Measurements from ENCODE around the gene WIPF3.

The WIPF3 gene

DNA sequence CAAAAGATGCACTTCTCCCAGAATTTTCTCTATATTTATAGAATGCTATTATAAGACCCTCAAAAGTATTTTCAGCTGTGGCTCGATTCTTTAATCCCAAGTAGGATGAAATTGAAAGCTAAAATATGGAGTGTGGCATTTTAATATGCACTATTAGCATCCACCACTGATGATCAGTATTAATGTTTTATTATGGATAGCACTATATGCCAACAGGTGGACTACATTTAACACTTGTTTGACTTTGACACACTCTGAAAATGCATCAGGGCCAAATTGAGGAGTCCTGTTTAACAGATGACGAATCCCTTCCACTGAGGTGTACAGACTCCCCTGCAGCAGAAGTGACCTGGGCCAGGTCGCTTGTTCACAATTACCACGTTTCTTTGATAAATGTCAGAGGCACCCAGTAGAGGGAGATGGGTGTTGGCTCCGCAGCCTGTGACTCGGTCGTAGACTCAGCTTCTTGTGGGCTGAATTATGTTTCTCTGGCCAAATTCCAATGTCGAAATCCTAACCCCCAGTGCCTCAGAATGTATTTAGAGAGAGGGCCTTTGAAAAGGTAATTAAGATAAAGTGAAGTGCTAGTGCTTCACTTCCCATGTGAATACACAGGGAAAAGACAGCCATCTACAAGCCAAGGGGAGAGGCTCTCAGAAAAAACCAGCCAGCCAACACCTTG, 48.1 kb downstream of the WIPF3 start:
- Histone ChIP-seq H3K4me1 (ENCODE audit: insufficient read depth, poor library complexity, severe bottlenecking) (no peaks in the 10 kb centered on the region), H3K36me3 (ENCODE audit: low read depth) (no peaks in the 10 kb centered on the region), H3K4me3 (ENCODE audit: severe bottlenecking) (no peak overlapping the region), H3K27me3 (ENCODE audit: insufficient read depth, poor library complexity, severe bottlenecking) (peaks cover 23% of the 10 kb centered on the region), H3K9me3 (ENCODE audit: severe bottlenecking) (no peaks in the 10 kb centered on the region), H3K27ac (ENCODE audit: poor library complexity, severe bottlenecking) (no peak overlapping the region)
- ATAC-seq (ENCODE audit: low read depth): peak; percentile 76
- no peak for DNase-seq (ENCODE audit: low spot score)
- TF ChIP-seq, protein P1, sequence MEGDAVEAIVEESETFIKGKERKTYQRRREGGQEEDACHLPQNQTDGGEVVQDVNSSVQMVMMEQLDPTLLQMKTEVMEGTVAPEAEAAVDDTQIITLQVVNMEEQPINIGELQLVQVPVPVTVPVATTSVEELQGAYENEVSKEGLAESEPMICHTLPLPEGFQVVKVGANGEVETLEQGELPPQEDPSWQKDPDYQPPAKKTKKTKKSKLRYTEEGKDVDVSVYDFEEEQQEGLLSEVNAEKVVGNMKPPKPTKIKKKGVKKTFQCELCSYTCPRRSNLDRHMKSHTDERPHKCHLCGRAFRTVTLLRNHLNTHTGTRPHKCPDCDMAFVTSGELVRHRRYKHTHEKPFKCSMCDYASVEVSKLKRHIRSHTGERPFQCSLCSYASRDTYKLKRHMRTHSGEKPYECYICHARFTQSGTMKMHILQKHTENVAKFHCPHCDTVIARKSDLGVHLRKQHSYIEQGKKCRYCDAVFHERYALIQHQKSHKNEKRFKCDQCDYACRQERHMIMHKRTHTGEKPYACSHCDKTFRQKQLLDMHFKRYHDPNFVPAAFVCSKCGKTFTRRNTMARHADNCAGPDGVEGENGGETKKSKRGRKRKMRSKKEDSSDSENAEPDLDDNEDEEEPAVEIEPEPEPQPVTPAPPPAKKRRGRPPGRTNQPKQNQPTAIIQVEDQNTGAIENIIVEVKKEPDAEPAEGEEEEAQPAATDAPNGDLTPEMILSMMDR (IDR thresholded peaks at IDR 0.05; ENCODE audit: poor library complexity, severe bottlenecking): peak; percentile 10

DNA sequence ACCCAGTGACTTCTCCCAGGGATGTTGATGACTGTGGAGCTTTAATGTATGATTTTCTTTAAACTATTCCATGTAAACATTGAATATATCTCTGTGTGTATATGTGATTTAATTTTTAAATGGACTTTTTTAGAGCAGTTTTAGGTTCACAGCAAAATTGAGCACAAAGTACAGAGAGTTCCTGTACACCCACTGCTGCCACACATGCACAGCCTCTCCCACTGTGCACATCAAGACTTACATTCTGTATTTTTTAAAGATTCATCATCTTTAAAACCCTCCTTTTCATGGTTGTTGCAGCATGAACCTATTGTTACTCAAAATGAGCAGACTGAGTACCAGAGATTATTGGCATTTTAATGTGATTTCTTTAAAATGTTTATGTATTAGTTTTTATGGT, 51.3 kb downstream of the WIPF3 start:
- H3K27me3 ChIP-seq (ENCODE audit: insufficient read depth, poor library complexity, severe bottlenecking): peaks cover 15% of the 10 kb centered on the region
- no peaks in the 10 kb centered on the region for H3K4me1 ChIP-seq (ENCODE audit: insufficient read depth, poor library complexity, severe bottlenecking)
- ATAC-seq (ENCODE audit: low read depth): no peak
- H3K36me3 ChIP-seq (ENCODE audit: low read depth): no peaks in the 10 kb centered on the region
- H3K27ac ChIP-seq (ENCODE audit: poor library complexity, severe bottlenecking): no peak overlapping the region
- no peak for DNase-seq (ENCODE audit: low spot score)
- TF ChIP-seq, protein P1 (IDR thresholded peaks at IDR 0.05; ENCODE audit: poor library complexity, severe bottlenecking): no peak
- no peaks in the 10 kb centered on the region for H3K9me3 ChIP-seq (ENCODE audit: severe bottlenecking)
- no peak overlapping the region for H3K4me3 ChIP-seq (ENCODE audit: severe bottlenecking)

DNA sequence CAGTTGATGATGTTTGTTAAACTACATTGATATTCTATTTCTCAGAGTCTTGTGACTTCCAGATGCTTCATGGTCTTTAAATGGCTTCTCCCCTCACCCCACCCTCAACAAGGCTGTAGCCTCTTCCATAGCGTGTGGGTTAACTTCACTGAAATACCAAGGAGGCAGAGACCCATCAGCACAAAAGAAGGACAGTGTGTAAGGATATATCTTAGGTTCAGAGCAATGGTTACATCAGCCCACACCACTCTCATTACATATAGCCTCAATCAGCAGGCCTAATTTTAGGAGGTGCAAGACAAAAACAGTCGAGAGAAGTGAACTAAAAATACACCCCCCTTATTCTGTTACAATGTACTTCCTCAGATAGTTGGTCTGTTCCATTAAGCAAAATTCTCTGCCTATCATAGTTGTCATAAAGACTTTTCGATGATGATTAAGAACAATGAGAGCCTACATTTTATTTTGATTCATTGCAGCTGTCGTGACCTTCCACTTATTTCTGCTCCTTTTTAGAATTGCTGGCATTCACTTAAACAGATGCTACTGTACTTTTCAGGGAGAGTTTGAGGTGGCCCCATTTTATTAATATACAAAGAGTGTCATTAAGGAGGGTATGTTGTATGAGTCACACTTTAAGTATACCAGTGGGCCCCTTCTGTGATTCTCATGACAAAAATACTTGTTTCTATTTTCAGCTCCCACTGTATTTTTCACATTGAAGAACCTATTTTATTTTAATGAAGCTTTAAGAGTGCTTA, 52.1 kb downstream of the WIPF3 start:
- TF ChIP-seq, protein P1 (IDR thresholded peaks at IDR 0.05; ENCODE audit: poor library complexity, severe bottlenecking): no peak
- Histone ChIP-seq H3K27me3 (ENCODE audit: insufficient read depth, poor library complexity, severe bottlenecking) (peaks cover 13% of the 10 kb centered on the region), H3K36me3 (ENCODE audit: low read depth) (no peaks in the 10 kb centered on the region), H3K9me3 (ENCODE audit: severe bottlenecking) (no peaks in the 10 kb centered on the region), H3K4me3 (ENCODE audit: severe bottlenecking) (no peak overlapping the region), H3K4me1 (ENCODE audit: insufficient read depth, poor library complexity, severe bottlenecking) (no peaks in the 10 kb centered on the region), H3K27ac (ENCODE audit: poor library complexity, severe bottlenecking) (no peak overlapping the region)
- ATAC-seq (ENCODE audit: low read depth) (no peak), DNase-seq (ENCODE audit: low spot score) (no peak)

DNA sequence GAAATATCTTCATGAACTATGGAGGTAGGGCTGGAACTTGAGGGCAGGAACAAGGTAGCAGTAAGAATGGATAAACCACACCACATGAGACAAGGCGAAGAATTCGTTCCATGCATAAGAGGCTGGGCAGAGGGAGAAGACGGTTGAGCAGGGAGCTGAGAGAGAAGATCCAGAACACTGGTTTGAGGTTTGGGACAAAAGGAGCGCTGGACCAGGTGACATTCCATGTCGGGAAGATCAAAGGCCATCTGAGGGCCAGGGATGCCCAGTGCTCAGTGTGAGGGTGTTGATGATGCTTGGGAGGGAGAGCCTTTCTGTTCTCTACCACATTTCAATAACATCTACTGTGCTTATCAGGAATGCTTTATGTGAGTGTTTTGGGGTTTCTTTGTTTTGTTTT, 52.8 kb downstream of the WIPF3 start:
- no peak for ATAC-seq (ENCODE audit: low read depth)
- H3K4me3 ChIP-seq (ENCODE audit: severe bottlenecking): no peak overlapping the region

More for the DNA sequence above, 52.8 kb downstream of the WIPF3 start:
- no peaks in the 10 kb centered on the region for H3K4me1 ChIP-seq (ENCODE audit: insufficient read depth, poor library complexity, severe bottlenecking)
- TF ChIP-seq, protein P1 (IDR thresholded peaks at IDR 0.05; ENCODE audit: poor library complexity, severe bottlenecking): no peak
- no peaks in the 10 kb centered on the region for H3K9me3 ChIP-seq (ENCODE audit: severe bottlenecking)
- no peak for DNase-seq (ENCODE audit: low spot score)
- no peak overlapping the region for H3K27ac ChIP-seq (ENCODE audit: poor library complexity, severe bottlenecking)
- H3K36me3 ChIP-seq (ENCODE audit: low read depth): no peaks in the 10 kb centered on the region
- peaks cover 8% of the 10 kb centered on the region for H3K27me3 ChIP-seq (ENCODE audit: insufficient read depth, poor library complexity, severe bottlenecking)

Measured in RWPE2 (cell line).